Pancreas (tissue), 10 donors: Measurements from ENCODE around the gene ZBTB16. TPM values are rescaled to one million over a fixed set of nuclear protein-coding genes. Genes with fewer than 3 reads are reported as not detected.
A peak's percentile ranks its signal among the peaks of the same experiment; 100 is the strongest.

Source experiments
- ATAC-seq, 4 donors: fragments of 200-7000 bp; cut with Tn5 transposase; one replicate each; pipeline versions ENCODE4 v1.8.0 to v1.9.1; 2020; ENCODE audit warnings: mild to moderate bottlenecking in 4 of 4, moderate library complexity in 4 of 4
- DNase-seq, 6 donors: peaks; one replicate each; pipeline ENCODE4 v3.0.0-alpha.2; 2020
- FAIRE-seq: peaks from 2 replicates; lab custom pipeline; 2012; peaks lifted over from hg19 to GRCh38; lab: Jason Lieb, UNC
- H3K27ac ChIP-seq, 4 donors: fragments of 200-600 bp; sonication (generic); 1 replicate in 3 of 4; 2 replicates in 1 of 4; pipeline versions ENCODE4 v1.5.0 to v1.8.0; 2020
- H3K27me3 ChIP-seq, 4 donors: fragments of 200-600 bp; one replicate each; pipeline ENCODE4 v1.8.0; 2021
- H3K36me3 ChIP-seq, 3 donors: fragments of 200-600 bp; sonication (generic) in 1 of 3; one replicate each; pipeline versions ENCODE4 v1.5.0 to v1.8.0; 2020 to 2021
- H3K4me1 ChIP-seq, 3 donors: fragments of 200-600 bp; one replicate each; pipeline ENCODE4 v1.8.0; 2021
- H3K4me3 ChIP-seq, 4 donors: fragments of 200-600 bp; sonication (generic) in 2 of 4; one replicate each; pipeline versions ENCODE4 v1.5.0 to v1.8.0; 2020 to 2021
- H3K9me3 ChIP-seq, 4 donors: fragments of 200-600 bp; one replicate each; pipeline ENCODE4 v1.8.0; 2021
- CTCF ChIP-seq, 4 donors: fragments of 200-600 bp; sonication (generic) in 3 of 4; IDR thresholded peaks; one replicate each; pipeline versions ENCODE4 v1.5.0 to v1.8.0; 2021; ENCODE audit warnings: antibody characterized with exemption in 4 of 4
- WGBS, 2 donors: extraction: QIAGEN DNeasy Blood & Tissue Kit; methylation state at CpG; one replicate each; pipeline ENCODE4 v1.1.7; 2013; 5-methylcytosine and 5-hydroxymethylcytosine counted together
- intact Hi-C, 3 donors: fragments of 100-400 bp; cut with DNase I; formaldehyde crosslinking; loops; one replicate each; pipeline versions ENCODE4 v1.11.1 to v1.14.2; 2022
- polyA plus RNA-seq, 2 donors: library from polyadenylated mRNA; stranded (reverse); fragments of 200-250 nt; gene quantifications; one replicate each; pipeline ENCODE4 v1.2.3, GENCODE V29; 2013
- total RNA-seq, 6 donors: library from RNA; stranded (reverse); fragmentation: NEBNext Ultra II Directional in 4 of 6; extraction: Animal tissue kit (Norgen Biotek cat#: 25700) in 4 of 6; gene quantifications; one replicate each; pipeline versions ENCODE4 v1.2.1 to v1.2.4, GENCODE V29; 2021 to 2023
- donor health status: healthy with polysubstance abuse.
- donor health status: DM: no; HTN: no; CAD: no; lungs with moderate emphysema.
- donor health status: DM: no; HTN: no; CAD: no.
- donor health status: control.
- donor health status: control.
- donor health status: Bipolar disorder and iron deficiency.
- donor health status: DM: yes; HTN: yes; CAD: no.
- donor health status: DM: no; HTN: no; CAD: no.
- donor health status: DM: no; HTN: no; CAD: no.
- donor health status: DM: yes; HTN: yes; CAD: no.

The ZBTB16 gene
- total and polyA plus RNA-seq, 8 donors = 8.1 to 76.4 (median 42.3) TPM

DNA sequence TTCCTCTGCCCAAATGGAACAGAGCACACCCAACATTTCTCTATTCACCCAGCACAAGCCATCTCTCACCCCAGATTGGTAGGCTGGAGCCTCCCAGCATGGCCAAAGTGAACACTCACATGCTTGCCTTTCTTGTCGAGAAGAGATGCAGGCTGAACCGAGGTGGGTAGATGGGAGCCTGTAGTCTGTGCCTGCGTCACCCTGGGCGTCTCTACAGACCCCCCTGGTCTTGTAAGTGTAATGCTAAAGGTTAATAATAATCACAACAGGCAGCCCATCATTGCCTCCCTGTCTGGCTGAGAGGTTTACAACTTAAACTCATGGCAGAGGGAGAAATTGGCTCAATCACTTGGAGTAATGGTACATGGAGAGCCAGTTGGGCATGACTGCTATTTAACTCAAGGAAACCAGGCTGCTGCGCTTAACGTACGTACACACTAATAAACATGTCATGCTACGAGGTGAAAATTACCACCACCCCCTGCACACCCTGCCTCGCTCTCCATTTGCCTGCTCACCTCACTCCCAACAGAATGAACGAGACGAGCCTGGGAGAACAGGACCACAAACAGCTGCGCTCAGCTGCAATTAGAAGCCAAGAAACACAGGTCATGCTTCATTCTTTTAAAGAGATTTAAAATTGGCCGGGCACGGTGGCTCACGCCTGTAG lies 9.1 kb upstream of the ZBTB16 start:
- 89 to 90% methylated on average over 15 of the region's 15 CpGs for WGBS, 2 donors
- H3K36me3 ChIP-seq = no peaks in the 10 kb centered on the region
- FAIRE-seq = no peak
- no peaks in the 10 kb centered on the region for H3K4me1 ChIP-seq
- DNase-seq = peak in 1 of 6 donors; percentile 29
- intact Hi-C loops = no loop called here
- no peak overlapping the region for H3K27ac ChIP-seq
- no peaks in the 10 kb centered on the region for H3K27me3 ChIP-seq
- TF ChIP-seq CTCF (IDR thresholded peaks at IDR 0.05) = no peak
- ATAC-seq = no peak
- H3K4me3 ChIP-seq = no peak overlapping the region
- no peaks in the 10 kb centered on the region for H3K9me3 ChIP-seq

DNA sequence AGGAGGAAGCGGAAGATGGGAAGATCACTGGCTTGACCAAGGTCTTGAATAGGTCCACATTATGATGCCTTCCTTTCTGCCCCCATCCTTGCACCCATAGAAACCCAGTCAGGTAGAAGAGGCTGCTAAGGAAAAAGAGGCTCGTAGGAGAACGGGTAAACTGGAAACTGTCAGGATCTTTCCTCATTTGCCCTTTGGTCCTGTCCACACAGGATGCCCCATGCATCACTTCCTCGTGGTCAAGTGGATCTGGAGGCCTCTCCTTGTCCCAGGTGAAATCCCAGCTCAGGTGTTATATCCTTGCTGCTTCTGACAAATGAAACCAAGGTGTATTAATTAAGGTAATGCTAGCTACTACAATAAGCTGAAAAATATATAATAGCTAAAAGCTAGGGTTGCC lies 8.0 kb upstream of the ZBTB16 start:
- no peak overlapping the region for H3K4me3 ChIP-seq
- FAIRE-seq = no peak
- H3K4me1 ChIP-seq = no peaks in the 10 kb centered on the region
- no peaks in the 10 kb centered on the region for H3K9me3 ChIP-seq
- H3K27ac ChIP-seq = no peak overlapping the region
- no peaks in the 10 kb centered on the region for H3K36me3 ChIP-seq
- no peak for ATAC-seq
- no peak for TF ChIP-seq CTCF (IDR thresholded peaks at IDR 0.05)
- H3K27me3 ChIP-seq = no peaks in the 10 kb centered on the region
- no peak for DNase-seq
- WGBS, 2 donors = 76 to 88% methylated on average over 4 of the region's 4 CpGs
- intact Hi-C loops = no loop called here

DNA sequence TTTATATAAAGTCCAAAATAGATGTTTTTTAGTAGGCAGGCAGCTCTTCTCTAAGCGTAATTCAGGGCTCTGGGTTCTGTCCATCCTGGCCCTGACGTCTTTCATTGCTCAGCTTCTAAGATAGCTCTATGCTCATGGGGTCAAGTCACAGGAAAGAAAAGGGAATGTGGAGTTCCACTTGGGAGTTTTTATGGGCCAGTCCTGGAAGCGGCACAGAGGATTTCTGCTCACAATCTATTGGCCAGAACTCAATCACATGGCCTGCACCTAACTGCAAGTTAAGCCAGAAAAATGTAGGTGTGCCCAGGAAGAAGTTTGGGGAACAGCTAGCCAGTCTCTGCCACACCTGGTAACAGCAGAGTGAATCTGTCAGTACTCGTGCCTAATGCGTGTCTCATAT lies 7.4 kb upstream of the ZBTB16 start:
- no peak overlapping the region for H3K27ac ChIP-seq
- 85 to 86% methylated on average over 5 of the region's 5 CpGs for WGBS, 2 donors

GRCh38 chr11:114053406-114053805 lies 6.1 kb upstream of the ZBTB16 start:
- Histone ChIP-seq H3K27me3 (no peaks in the 10 kb centered on the region), H3K36me3 (no peaks in the 10 kb centered on the region), H3K4me3 (no peak overlapping the region), H3K27ac (no peak overlapping the region), H3K4me1 (peaks cover 0 to 6% (median 4%) of the 10 kb centered on the region in 3 donors), H3K9me3 (no peaks in the 10 kb centered on the region)
- no peak for TF ChIP-seq CTCF (IDR thresholded peaks at IDR 0.05)
- WGBS, 2 donors = 83 to 92% methylated on average over 2 of the region's 2 CpGs
- intact Hi-C loops = no loop called here
- ATAC-seq (no peak), FAIRE-seq (no peak), DNase-seq (no peak)

More for the DNA sequence above, 7.4 kb upstream of the ZBTB16 start:
- H3K27me3 ChIP-seq = no peaks in the 10 kb centered on the region
- DNase-seq (no peak), FAIRE-seq (no peak), ATAC-seq (no peak)
- H3K9me3 ChIP-seq = no peaks in the 10 kb centered on the region
- intact Hi-C loops = no loop called here
- H3K36me3 ChIP-seq = no peaks in the 10 kb centered on the region
- peaks cover 0 to 2% (median 2%) of the 10 kb centered on the region in 3 donors for H3K4me1 ChIP-seq
- no peak for TF ChIP-seq CTCF (IDR thresholded peaks at IDR 0.05)
- H3K4me3 ChIP-seq = no peak overlapping the region

DNA sequence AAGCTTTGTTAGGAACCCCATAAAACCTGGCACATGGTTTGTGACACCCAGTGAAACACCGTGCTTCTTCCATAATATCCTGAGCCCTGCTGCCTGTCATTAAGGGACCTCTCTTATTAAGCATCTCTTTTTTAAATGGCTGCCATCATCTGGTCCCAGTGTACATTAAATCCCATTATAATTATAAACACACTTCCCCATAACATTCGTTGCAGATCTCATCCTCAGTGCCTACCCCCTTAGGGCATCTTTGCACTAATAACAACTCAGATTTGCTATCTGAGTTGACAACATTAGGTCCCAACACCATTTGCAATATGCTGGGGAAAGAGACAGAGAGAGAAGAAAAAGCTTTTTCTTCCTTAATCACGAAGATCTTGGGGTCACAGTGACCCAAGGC lies 4.7 kb upstream of the ZBTB16 start:
- no peak for FAIRE-seq
- H3K27ac ChIP-seq = no peak overlapping the region
- no peak for DNase-seq
- no peaks in the 10 kb centered on the region for H3K36me3 ChIP-seq
- no peaks in the 10 kb centered on the region for H3K27me3 ChIP-seq
- H3K4me3 ChIP-seq = no peak overlapping the region
- ATAC-seq = no peak
- no peaks in the 10 kb centered on the region for H3K9me3 ChIP-seq
- H3K4me1 ChIP-seq = peaks cover 4 to 10% (median 4%) of the 10 kb centered on the region in 3 donors
- 73 to 79% methylated on average over 3 of the region's 3 CpGs for WGBS, 2 donors
- intact Hi-C loops = loop anchor here in 1 of 3 donors (5.0 kb wide), 1 partner anchor 127 kb away; no protein-coding TSS in a partner anchor
- no peak for TF ChIP-seq CTCF (IDR thresholded peaks at IDR 0.05)
